Measurements from ENCODE around the gene C2CD3. TPM values are rescaled to one million over a fixed set of nuclear protein-coding genes. Genes with fewer than 3 reads are reported as not detected.
"Not testable (repeated sequence)": the region's sequence is repeated elsewhere in the genome, so short reads cannot be mapped to it uniquely, and the experiment has no call there.

The C2CD3 gene
- polyA plus RNA-seq, 10 donors = 14.7 to 25.4 (median 19.3) TPM

DNA sequence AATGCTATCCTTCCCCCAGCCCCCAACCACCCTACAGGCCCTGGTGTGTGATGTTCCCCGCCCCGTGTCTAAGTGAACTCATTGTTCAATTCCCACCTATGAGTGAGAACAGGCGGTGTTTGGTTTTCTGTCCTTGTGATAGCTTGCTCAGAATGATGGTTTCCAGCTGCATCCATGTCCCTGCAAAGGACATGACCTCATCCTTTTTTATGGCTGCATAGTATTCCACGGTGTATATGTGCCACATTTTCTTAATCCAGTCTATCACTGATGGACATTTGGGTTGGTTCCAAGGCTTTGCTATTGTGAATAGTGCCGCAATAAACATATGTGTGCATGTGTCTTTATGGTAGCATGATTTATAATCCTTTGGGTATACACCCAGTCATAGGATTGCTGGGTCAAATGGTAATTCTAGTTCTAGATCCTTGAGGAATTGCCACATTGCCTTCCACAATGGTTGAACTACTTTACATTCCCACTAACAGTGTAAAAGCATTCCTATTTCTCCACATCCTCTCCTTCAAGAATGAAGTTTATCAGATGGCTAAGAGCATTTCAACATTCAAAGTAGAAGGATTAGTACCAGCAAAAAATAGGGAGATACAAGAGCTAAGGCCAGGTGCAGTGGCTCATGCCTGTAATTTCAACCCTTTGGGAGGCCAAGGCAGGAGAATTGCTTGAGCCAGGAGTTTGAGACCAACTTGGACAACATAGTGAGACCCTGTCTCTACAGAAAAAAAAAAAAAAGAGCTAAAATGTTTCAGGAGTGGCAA, 50.4 kb downstream of the C2CD3 start:
- DNase-seq = not testable (repeated sequence)

DNA sequence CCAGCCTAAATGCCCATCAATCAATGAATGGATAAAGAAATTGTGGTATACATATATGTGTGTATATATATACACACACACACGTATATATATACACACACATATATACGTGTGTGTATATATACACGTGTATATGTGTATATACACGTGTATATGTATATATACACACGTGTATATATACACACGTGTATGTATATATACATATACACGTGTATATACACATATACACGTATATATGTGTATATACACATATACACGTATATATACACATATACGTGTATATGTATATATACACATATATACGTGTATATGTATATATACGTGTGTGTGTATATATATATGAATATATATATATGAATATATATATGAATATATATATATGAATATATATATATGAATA, 54.1 kb downstream of the C2CD3 start:
- no peak for DNase-seq

DNA sequence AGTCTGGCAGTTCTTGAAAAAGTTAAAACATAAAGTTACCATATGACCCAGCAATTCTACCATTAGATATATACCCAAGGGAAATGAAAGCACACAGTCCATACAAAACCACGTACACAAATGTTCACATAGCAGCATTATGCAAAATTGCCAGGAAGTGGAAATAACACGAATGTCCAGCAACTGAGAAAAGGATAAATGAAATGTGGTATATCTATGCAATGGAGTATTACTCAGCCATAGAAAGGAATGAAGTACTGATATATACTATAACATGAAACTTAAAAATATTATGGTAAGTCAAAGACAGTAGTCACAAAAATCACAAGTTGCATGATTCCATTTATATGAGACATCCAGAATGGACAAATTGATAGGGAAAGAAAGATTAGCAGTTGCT, 57.9 kb downstream of the C2CD3 start:
- no peak for DNase-seq

DNA sequence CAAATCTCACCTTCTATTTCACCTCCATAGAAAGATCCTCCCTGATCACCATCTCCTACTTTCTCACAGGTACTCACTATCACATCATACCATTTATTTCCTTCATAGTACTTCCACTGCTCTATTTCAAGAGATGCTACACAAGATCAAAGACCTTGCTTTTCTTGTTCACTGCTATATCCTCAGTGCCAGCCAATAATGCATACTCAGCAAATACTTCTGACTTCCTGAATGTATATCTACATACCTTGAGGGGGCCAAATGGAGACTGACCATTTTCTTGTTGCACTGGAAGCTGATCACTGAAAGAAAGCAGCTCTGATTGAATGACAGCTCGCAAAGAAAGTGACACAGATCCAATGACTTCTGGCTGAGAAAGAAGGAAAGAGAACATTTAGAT, 64.7 kb downstream of the C2CD3 start:
- DNase-seq = no peak

DNA sequence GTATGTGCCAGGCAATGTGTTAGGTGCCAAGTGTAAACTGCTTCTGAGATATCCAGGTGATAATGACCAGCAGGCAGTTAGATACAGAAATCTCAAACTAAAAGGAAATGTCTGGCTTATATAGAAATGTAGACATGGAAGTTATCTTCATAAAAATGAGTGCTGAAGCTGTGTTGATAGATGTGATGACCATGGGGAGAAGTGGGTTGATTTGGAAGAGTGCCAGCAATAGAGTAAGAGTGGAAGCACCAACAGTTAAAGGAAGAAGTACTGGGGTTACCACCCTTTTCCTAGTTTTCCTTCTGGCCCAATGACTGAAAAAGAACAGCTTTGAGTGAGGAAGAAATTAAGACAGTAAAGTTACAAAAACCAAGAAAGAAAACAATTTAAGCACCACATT, 68.5 kb downstream of the C2CD3 start:
- no peak for DNase-seq

DNA sequence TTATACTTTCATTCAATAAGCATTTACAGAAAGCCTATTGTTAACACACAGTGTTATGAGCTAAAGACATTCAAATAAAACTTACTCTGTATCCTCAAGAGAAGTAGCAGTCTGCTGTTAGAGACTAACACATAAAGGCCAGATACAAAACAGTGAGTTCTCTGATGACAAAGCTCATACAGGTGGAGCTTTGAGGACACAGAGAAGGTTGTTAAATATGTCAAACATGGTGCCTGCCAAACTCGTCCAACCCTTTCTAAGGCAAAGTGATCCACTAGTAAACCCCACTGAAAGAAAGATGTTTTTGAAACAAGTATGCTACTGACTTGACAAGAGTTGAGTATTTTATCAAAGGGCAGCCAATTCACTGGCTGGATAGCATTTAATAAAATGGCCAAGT, 70.1 kb downstream of the C2CD3 start:
- DNase-seq = no peak

DNA sequence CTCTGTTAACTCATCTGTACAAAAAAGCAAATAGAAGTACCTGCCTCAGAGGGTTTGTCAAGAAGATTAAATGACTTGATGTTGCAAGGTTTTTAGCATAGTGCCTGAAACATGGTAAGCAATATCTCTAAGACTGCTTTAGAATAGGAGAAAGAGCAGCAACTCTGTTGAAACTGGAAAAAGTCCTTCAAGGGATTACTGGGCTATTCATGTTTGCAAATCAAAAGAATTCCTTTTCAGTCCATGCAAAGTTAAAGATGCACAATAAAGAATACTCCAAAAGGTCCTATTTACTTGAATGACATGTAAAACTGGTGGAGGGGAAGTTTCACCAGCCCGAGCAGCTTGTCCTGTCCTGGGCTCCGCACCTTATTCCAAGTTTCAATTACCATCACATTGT, 70.6 kb downstream of the C2CD3 start:
- DNase-seq = no peak

DNA sequence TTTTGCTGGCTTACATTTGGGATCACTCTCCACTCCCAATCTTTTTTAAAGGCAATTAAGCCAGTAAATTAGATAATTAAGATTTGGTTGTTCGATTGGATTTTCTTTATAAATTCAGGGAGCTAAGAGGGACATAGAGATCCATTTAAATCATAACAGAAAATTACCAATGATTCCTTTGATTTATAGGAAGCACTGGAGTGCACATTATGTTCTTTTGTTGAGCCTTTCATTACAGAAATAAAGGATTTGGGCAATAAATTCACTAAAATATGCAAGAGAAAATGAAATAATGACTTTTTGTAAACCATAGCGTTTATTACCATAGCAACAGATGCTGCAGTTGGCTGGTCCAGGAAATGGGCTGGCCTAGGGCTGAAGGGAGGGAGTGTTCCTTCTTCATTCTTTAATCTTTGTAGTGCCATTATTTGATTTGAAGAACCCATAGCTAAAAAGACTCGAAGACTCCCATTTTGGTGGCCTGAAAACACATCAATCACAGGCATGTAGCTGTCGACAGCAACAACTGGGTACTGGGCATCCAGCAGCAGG, 73.0 kb downstream of the C2CD3 start:
- DNase-seq = no peak

DNA sequence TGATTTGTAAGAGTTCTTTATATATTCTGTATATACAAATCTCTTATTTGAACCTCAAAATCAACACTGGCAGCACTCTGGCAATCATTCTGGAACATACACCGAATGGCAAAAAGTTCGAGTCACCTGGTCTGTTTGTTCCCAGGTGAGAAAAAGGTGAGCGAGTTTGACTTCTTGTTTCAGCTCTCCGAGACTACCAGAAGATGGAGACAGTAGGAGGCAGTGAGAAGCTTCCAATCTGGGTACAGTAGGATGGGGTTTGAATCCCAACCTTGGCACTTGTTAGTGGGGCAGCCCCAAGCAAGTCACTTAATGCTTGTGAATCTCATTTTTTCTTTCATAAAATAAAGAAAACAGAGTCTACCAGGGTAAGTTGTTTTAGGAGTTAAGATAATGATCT, 76.4 kb downstream of the C2CD3 start:
- DNase-seq = no peak

DNA sequence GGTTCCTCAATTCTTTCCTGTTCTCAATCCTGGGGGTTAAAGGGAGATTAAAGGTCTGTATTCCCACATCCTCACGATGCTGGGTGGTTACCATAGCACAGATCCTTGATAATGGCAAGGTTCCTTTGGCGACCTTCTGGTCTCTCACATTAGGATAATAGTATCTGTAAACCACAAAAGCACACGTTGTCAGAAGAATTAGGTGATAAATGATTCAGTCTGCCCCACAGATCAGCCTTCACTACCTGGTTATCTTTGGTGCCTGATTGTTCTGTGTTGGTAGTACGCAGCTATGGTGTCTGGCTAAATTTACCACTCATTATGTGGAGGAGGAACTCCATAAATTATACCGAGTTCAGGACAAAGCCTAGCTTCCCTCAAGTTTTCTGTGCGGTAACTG, 78.4 kb downstream of the C2CD3 start:
- DNase-seq = no peak

DNA sequence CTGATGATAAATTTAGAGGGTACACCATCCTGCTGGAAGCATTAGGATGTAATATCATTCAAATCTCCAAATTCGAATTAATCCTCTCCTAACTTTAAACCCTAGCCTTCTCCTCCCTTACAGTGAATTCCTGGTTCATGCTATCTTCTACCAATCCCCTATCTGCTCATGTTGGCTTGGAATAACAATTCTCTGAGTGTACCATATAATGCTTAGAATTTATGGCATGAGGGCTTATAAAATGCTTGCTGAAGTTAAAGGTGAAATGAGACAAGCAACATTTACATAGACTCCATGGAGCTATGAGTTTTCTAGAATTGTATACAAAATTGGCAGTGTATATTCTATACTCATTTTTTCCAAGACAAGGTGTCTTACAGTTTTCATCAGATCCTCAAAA, 79.3 kb downstream of the C2CD3 start:
- DNase-seq = no peak

DNA sequence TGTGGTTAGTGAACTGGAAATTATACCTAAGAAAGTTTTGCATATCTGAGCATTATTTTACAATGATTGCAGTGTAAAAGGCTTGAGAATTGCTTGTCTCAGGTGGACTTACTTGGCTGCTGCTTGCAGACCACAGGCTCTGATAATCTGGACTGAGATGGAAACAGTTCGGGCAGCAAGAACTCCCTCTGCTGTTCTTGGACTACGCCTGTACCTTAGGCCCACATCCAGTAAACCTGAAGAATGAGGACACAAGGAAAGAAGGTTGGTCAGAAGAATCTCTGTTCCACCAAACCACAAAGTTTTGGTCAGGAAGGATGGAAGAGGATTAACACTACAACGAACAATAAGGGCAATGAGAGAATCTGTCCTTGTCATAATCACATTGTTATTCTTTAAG, 80.1 kb downstream of the C2CD3 start:
- no peak for DNase-seq

DNA sequence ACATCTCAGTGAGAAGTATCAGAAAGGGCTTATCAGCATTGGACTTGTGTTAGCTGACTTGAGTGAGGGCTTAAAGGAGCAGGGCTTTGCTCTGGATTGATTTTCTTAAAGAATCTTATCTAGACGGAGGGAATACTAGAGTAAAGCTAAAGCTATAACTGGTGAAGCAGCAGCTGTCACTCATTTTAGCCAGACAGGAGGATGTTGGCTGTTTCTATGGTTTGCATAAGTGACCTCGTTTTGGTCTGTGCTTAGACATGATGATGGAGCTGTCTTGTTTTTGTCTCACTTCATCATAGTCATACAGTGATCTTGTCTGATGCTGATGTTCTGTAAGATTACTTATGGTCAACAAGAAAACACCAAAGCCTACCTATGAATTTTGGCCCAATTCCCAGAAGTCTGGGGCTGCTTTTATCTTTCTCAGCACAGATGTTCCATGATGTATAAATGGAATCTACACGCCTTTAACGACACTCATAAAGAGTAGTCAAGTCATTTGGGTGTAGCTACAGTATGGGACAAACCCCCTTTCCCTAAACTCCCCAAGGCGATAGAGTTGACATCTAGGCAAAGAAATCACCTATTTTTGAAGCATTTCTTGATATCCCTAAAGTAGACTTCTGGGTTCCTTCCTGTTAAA, 84.4 kb downstream of the C2CD3 start:
- DNase-seq = no peak

DNA sequence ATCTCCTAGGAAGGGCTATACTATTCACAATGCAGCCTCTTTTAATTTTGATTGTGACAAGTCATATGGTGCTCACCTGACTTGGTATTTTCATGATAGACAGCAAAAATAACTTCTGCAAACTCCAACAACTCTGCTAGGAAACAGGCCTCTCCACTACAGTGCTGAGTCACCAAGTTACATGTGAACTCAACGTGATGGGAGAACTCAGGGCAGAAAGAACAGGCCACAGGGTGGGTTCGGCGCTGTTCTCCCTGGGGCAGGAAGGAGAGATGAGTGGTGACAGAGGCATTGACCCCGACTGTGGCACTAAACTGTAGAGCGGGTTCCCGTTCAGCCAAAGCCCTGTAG, 85.3 kb downstream of the C2CD3 start:
- peak in 1 of 3 donors; percentile 20 for DNase-seq

DNA sequence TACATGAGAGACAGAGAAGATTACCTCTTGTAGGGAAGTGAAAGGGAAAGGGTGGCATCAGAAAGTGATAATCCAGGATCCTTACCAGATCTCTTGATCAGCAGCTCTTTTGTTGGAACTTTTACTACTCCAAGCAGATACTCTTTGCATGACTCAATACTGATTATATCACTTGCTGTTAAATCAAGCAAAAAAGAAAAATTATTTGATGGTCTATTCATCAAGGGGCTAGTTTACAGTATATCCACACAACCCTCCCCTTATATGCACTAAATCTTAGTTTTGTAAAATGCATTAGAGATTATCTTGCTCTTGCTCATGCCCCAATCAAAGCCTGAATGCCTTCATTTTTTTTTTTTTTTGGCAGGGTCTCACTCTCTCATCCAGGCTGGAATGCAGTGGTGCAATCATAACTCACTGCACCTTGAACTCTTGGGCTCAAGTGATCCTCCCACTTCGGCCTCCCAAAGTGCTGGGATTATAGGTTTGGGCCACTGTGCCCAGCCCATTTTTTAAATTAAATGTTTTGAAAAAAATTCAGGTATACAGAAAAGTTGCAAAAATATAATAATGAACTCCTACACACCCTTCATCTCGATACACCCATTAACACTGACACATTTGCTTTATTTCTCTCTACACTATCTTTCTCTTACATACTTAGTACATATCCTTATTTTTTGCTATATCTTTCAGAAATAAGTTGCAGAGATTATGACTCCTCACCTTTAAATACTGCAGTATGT, 85.8 kb downstream of the C2CD3 start:
- no peak for DNase-seq

DNA sequence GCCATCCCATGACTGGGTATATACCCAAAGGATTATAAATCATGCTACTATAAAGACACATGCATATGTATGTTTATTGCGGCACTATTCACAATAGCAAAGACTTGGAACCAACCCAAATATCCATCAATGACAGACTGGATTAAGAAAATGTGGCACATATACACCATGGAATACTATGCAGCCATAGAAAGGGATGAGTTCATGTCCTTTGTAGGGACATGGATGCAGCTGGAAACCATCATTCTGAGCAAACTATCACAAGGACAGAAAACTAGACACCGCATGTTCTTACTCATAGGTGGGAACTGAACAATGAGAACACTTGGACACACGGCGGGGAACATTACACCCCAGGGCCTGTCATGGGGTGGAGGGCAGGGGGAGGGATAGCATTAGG, 86.9 kb downstream of the C2CD3 start:
- DNase-seq = not testable (repeated sequence)

DNA sequence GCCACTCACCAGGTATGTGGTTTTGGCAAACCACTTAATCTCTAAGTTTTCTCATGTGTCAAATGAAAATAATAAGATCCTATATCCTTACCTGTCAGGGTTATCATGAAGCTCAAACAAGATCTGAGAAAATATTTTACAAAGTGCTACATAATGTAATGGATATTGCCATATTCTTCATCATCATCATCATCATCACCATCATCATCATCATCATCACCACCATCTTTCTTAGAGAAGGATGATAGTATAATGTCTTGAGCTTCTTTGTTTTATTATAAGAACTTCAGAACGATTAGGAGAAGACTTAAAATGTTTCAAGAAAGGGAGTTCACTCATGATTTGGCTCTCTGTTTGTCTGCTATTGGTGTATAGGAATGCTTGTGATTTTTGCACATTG, 89.4 kb downstream of the C2CD3 start:
- DNase-seq = no peak

DNA sequence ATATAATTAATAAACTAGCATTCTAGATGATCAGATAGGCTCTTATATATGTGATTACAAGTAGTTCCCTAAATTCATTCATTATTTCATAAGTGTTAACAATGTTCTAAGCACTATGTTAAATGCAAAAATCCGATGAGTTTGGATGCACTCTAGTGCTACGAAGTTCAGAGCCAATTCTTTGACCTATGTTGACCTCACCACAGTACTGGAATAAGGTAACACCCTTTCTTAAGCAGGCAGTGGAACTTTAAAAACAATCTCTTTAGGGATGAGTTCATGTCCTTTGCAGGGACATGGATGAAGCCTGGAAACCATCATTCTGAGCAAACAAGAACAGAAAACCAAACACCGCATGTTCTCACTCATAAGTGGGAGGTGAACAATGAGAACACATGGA, 93.6 kb downstream of the C2CD3 start:
- DNase-seq = no peak

DNA sequence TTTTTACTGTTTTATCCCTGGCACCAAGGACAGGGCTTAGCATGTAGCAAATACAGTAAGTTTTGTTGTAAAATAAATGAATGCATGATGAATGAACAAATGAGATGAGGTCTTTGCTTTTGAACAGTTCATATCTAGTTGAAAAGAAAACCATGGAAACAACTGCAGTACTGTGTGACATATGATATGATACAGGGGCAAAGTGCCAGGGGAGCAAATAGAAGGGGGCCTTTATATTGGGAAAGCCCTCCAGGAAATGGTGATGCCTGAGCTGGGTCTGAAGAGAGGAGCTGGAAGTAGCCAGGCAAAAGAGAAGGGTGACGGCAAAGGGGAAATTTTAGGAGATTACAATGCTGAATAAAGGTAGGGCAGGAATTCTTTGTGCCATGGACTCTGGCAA, 98.1 kb downstream of the C2CD3 start:
- no peak for DNase-seq

DNA sequence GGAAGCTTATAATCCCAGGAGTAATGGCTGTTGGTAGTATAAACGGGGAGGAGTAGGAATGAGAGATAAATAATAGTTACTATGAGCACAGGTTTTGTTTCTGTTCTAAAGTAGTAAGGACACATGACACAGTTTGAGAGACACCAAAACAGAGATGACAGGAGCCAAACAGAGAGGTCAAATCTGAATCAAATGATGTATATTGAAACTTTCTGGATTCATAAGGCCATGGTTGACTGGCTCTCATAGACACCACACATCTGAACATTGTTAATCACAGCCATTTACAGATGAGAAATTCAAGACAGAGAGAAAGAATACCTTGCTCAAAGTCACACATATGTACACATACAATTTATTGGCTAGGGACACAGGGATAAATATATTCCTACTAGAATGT, 98.5 kb downstream of the C2CD3 start:
- no peak for DNase-seq

DNA sequence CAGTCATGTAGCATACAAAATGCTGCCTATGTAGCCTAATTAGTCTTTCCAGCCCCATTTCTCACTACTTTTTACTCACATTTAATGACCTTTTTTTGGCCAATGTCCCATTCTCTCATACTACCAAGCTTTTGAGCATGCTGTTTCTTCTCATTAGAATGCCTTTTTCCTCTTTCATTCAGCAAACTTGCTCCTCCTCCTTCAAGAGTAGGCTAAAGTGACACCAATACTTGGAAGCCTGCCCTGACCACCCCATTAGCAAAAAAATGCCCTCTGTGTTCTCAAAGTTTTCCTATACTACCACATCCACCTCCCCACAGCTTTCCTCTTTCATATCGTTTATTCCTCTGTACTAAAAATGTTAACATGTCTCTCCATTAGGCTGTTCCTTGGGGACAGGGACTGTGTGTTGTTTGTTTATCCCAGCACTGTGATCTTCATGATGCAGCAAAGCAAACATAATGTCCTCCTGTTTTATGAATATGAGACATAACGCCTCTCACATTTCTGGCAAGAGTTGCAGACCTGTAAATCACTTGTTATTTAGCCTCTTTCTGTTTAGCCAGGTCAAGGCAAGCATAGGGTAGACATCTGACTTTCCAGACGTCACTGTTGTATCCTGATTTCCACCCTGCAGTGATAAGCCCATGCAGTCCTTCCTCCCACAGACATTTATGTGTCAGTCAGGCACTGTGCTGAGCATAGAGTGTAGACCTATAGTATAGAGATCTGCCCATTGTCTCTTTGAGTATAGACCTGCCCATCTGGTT, 99.9 kb downstream of the C2CD3 start:
- DNase-seq = no peak
